H1 (cell line): ENCODE results near the gene RPUSD1. TPM values are rescaled to one million over a fixed set of nuclear protein-coding genes. Genes with fewer than 3 reads are reported as not detected.

ENCODE experiments used
- CTCF ChIA-PET: fragments of 300-600 bp; sonication (Branson Sonifier 250); formaldehyde crosslinking; loops from one replicate; lab custom pipeline; 2021; ENCODE audit not compliant: partially characterized antibody; lab: Charles Lee
- POLR2A ChIA-PET: fragments of 300-600 bp; sonication (Branson Sonifier 250); formaldehyde crosslinking; loops from one replicate; lab custom pipeline; 2021; ENCODE audit warnings: inconsistent platforms; ENCODE audit not compliant: partially characterized antibody; lab: Charles Lee
- DNase-seq, 2 experiments: peaks; one replicate each; pipeline versions ENCODE4 v3.0.0 to v3.0.0-alpha.2; 2010 to 2022; ENCODE audit warnings: low spot score in 2 of 2, low read depth in 1 of 2, mixed read lengths in 1 of 2
- FAIRE-seq: peaks from 2 replicates; lab custom pipeline; 2011; peaks lifted over from hg19 to GRCh38; lab: Jason Lieb, UNC
- H2AFZ ChIP-seq: 2 replicates; pipeline ENCODE4 v1.8.1; 2012; ENCODE audit warnings: low read length, inconsistent platforms
- H2AK5ac ChIP-seq: 2 replicates; pipeline ENCODE4 v1.6.1; 2013; ENCODE audit warnings: low read depth, low read length
- H2BK120ac ChIP-seq: replicated peaks from 2 replicates; pipeline ENCODE3; 2013; ENCODE audit warnings: low read depth, low read length, inconsistent platforms
- H2BK12ac ChIP-seq: 2 replicates; pipeline ENCODE4 v1.6.1; 2013; ENCODE audit warnings: low read depth, low read length
- H2BK15ac ChIP-seq: 2 replicates; pipeline ENCODE4 v1.6.1; 2013; ENCODE audit warnings: low read length
- H2BK20ac ChIP-seq: 2 replicates; pipeline ENCODE4 v1.6.1; 2013; ENCODE audit warnings: low read length
- H2BK5ac ChIP-seq: 2 replicates; pipeline ENCODE4 v1.6.1; 2013; ENCODE audit warnings: low read depth, low read length
- H3K14ac ChIP-seq: 2 replicates; pipeline ENCODE4 v1.6.1; 2013; ENCODE audit warnings: inconsistent platforms; ENCODE audit not compliant: insufficient read length
- H3K18ac ChIP-seq: 2 replicates; pipeline ENCODE4 v1.6.1; 2013; ENCODE audit warnings: low read length; ENCODE audit errors: extremely low read depth
- H3K23ac ChIP-seq: 2 replicates; pipeline ENCODE4 v1.6.1; 2013; ENCODE audit warnings: inconsistent platforms; ENCODE audit not compliant: insufficient read length
- H3K23me2 ChIP-seq: 2 replicates; pipeline ENCODE4 v1.6.1; 2013; ENCODE audit warnings: low read depth, low read length
- H3K27ac ChIP-seq: 2 replicates; pipeline ENCODE4 v1.6.1; 2011; ENCODE audit warnings: low read depth, low read length, inconsistent platforms
- H3K27me3 ChIP-seq, 4 experiments: replicated peaks in 1 of 4; 1 replicate in 1 of 4; 2 replicates in 3 of 4; pipeline versions ENCODE4 v1.6.1 to v1.8.1; 2011 to 2013; ENCODE audit warnings: low read length in 3 of 4, mild to moderate bottlenecking in 3 of 4, inconsistent platforms in 2 of 4, mixed read lengths in 2 of 4, moderate library complexity in 1 of 4; ENCODE audit not compliant: control insufficient read depth in 3 of 4, insufficient read depth in 3 of 4; ENCODE audit errors: extremely low read depth in 1 of 4
- H3K36me3 ChIP-seq, 4 experiments: 2 replicates each; pipeline versions ENCODE4 v1.6.1 to v1.8.1; 2011 to 2013; ENCODE audit warnings: mild to moderate bottlenecking in 4 of 4, low read length in 3 of 4, moderate library complexity in 2 of 4, control low read depth in 1 of 4, inconsistent platforms in 1 of 4; ENCODE audit not compliant: insufficient read depth in 4 of 4, control insufficient read depth in 2 of 4
- H3K4ac ChIP-seq: replicated peaks from 2 replicates; pipeline ENCODE3; 2013; ENCODE audit warnings: low read length, low read depth, mixed read lengths, inconsistent platforms; ENCODE audit not compliant: insufficient read length
- H3K4me1 ChIP-seq, 4 experiments: replicated peaks in 1 of 4; 1 replicate in 1 of 4; 2 replicates in 3 of 4; pipeline versions ENCODE4 v1.6.1 to v1.8.1; 2011 to 2013; ENCODE audit warnings: low read length in 3 of 4, inconsistent platforms in 2 of 4, mixed read lengths in 1 of 4; ENCODE audit not compliant: insufficient read depth in 4 of 4, control insufficient read depth in 3 of 4
- H3K4me2 ChIP-seq, 2 experiments: 2 replicates each; pipeline versions ENCODE4 v1.6.1 to v1.8.1; 2011 to 2013; ENCODE audit warnings: low read depth in 2 of 2, low read length in 2 of 2, control low read depth in 1 of 2, inconsistent platforms in 1 of 2, mild to moderate bottlenecking in 1 of 2; ENCODE audit not compliant: insufficient read depth in 1 of 2
- H3K4me3 ChIP-seq, 4 experiments: fragments of 200-600, 300-600 bp in 1 of 4; sonication (generic), shearing (Covaris generic), sonication (Bioruptor Twin) in 1 of 4; 2 replicates each; pipeline versions ENCODE4 v1.5.1 to v1.8.1; 2011 to 2016; ENCODE audit warnings: low read length in 4 of 4, low read depth in 3 of 4, control low read depth in 2 of 4, inconsistent platforms in 2 of 4, mild to moderate bottlenecking in 2 of 4, mixed read lengths in 1 of 4, moderate library complexity in 1 of 4; ENCODE audit not compliant: insufficient read depth in 2 of 4; ENCODE audit errors: extremely low read depth in 1 of 4
- H3K56ac ChIP-seq: replicated peaks from 2 replicates; pipeline ENCODE3; 2013; ENCODE audit warnings: low read depth, mild to moderate bottlenecking, mixed read lengths, low read length, inconsistent platforms; ENCODE audit not compliant: insufficient read length
- H3K79me1 ChIP-seq: 2 replicates; pipeline ENCODE4 v1.6.1; 2013; ENCODE audit warnings: low read depth, low read length, control low read depth
- H3K79me2 ChIP-seq, 2 experiments: 2 replicates each; pipeline versions ENCODE4 v1.6.1 to v1.8.1; 2012 to 2013; ENCODE audit warnings: low read length in 2 of 2, mild to moderate bottlenecking in 2 of 2, inconsistent platforms in 1 of 2; ENCODE audit not compliant: insufficient read depth in 2 of 2, control insufficient read depth in 1 of 2
- H3K9ac ChIP-seq, 4 experiments: replicated peaks in 1 of 4; 1 replicate in 1 of 4; 2 replicates in 3 of 4; pipeline versions ENCODE4 v1.6.1 to v1.8.1; 2011 to 2013; ENCODE audit warnings: low read depth in 3 of 4, low read length in 3 of 4, control low read depth in 2 of 4, mild to moderate bottlenecking in 2 of 4, moderate library complexity in 2 of 4, inconsistent platforms in 1 of 4; ENCODE audit errors: extremely low read depth in 1 of 4
- H3K9me3 ChIP-seq, 2 experiments: 2 replicates each; pipeline versions ENCODE4 v1.6.1 to v1.8.1; 2012 to 2013; ENCODE audit warnings: mild to moderate bottlenecking in 2 of 2, moderate library complexity in 2 of 2, control low read depth in 1 of 2, inconsistent platforms in 1 of 2, low read depth in 1 of 2, low read length in 1 of 2, mixed read lengths in 1 of 2; ENCODE audit not compliant: insufficient read depth in 2 of 2
- H4K20me1 ChIP-seq, 2 experiments: replicated peaks in 1 of 2; 2 replicates each; pipeline versions ENCODE3 to v1.8.1; 2011 to 2013; ENCODE audit warnings: inconsistent platforms in 2 of 2, low read length in 2 of 2, mild to moderate bottlenecking in 1 of 2; ENCODE audit not compliant: insufficient read depth in 2 of 2, control insufficient read depth in 1 of 2
- H4K5ac ChIP-seq: 2 replicates; pipeline ENCODE4 v1.6.1; 2013; ENCODE audit warnings: low read length, low read depth, mixed read lengths, inconsistent platforms; ENCODE audit not compliant: insufficient read length
- H4K8ac ChIP-seq: 2 replicates; pipeline ENCODE4 v1.8.0; 2013; ENCODE audit warnings: mild to moderate bottlenecking, moderate library complexity, low read length, inconsistent platforms; ENCODE audit not compliant: insufficient read depth; ENCODE audit errors: extremely low read depth
- H4K91ac ChIP-seq: replicated peaks from 2 replicates; pipeline ENCODE3; 2013; ENCODE audit warnings: low read length, mixed read lengths, inconsistent platforms; ENCODE audit not compliant: insufficient read length
- ATF2 ChIP-seq: IDR thresholded peaks from 2 replicates; pipeline ENCODE4 v1.6.1; 2012; ENCODE audit warnings: low read length, inconsistent platforms
- EGR1 ChIP-seq: IDR thresholded peaks from 2 replicates; pipeline ENCODE4 v1.6.1; 2011; ENCODE audit warnings: low read depth, low read length, borderline replicate concordance
- EP300 ChIP-seq, 2 experiments: IDR thresholded peaks; 1 replicate in 1 of 2; 2 replicates in 1 of 2; pipeline ENCODE4 v1.6.1; 2011 to 2012; ENCODE audit warnings: low read depth in 2 of 2, low read length in 2 of 2, mild to moderate bottlenecking in 2 of 2, borderline replicate concordance in 1 of 2, inconsistent platforms in 1 of 2, moderate library complexity in 1 of 2
- KDM5A ChIP-seq: fragments of 200-600 bp; IDR thresholded peaks from 2 replicates; pipeline ENCODE4 v1.7.1; 2012; ENCODE audit warnings: mild to moderate bottlenecking, low read length, inconsistent platforms, mixed read lengths
- NANOG ChIP-seq: IDR thresholded peaks from 2 replicates; pipeline ENCODE4 v1.6.1; 2011; ENCODE audit warnings: low read length, low read depth, mild to moderate bottlenecking, inconsistent platforms; ENCODE audit not compliant: insufficient read depth, poor library complexity, severe bottlenecking
- PHF8 ChIP-seq: fragments of 200-600 bp; sonication (generic); conservative IDR thresholded peaks from 2 replicates; pipeline ENCODE4 v1.7.1; 2012; ENCODE audit warnings: low read depth, mild to moderate bottlenecking, inconsistent platforms, low read length, moderate library complexity
- RBBP5 ChIP-seq: IDR thresholded peaks from 2 replicates; pipeline ENCODE4 v1.7.1; 2012; ENCODE audit warnings: low read depth, mild to moderate bottlenecking, inconsistent platforms, low read length, moderate library complexity, borderline replicate concordance
- TCF12 ChIP-seq: IDR thresholded peaks from 2 replicates; pipeline ENCODE4 v1.6.1; 2011; ENCODE audit warnings: low read depth, mild to moderate bottlenecking, low read length
- TEAD4 ChIP-seq: IDR thresholded peaks from 2 replicates; pipeline ENCODE4 v1.6.1; 2012; ENCODE audit warnings: low read depth, low read length, inconsistent platforms, mixed read lengths
- WGBS, 2 experiments: shearing (Covaris generic) in 1 of 2; methylation state at CpG; one replicate each; pipeline versions ENCODE4 v1.1.6 to v1.1.7; 2013 to 2015; ENCODE audit warnings: low lambda C conversion rate in 2 of 2, mixed read lengths in 2 of 2, inconsistent platforms in 1 of 2, low coverage in 1 of 2, missing lambda C conversion rate in 1 of 2; ENCODE audit not compliant: insufficient replicate concordance in 2 of 2, insufficient coverage in 1 of 2, insufficient read length in 1 of 2; ENCODE audit errors: extremely low coverage in 1 of 2, missing lambda C conversion rate in 1 of 2; 5-methylcytosine and 5-hydroxymethylcytosine counted together
- polyA plus RNA-seq, 7 experiments: library from polyadenylated mRNA; depleted of rRNA in 3 of 7; stranded (reverse) in 5 of 7; unstranded in 2 of 7; fragments of >200 nt in 5 of 7; fragments of 200-250 nt in 2 of 7; gene quantifications; 1 replicate in 5 of 7; 2 replicates in 1 of 7; 4 replicates in 1 of 7; pipeline versions ENCODE4 v1.2.1 to v1.2.3, GENCODE V29; 2011 to 2013; ENCODE audit warnings: missing spikeins in 2 of 7, mixed read lengths in 2 of 7
- total RNA-seq: library from RNA; stranded (reverse); fragmentation: NEBNext Ultra II Directional; extraction: Animal tissue kit (Norgen Biotek cat#: 25700); gene quantifications from 2 replicates; pipeline ENCODE4 v1.2.1, GENCODE V29; 2021

The RPUSD1 gene
- total and polyA plus RNA-seq, 2 of the 8 experiments (the other 6 are each of a cell fraction or from before 2014, with no cell fraction given) = 32.2 to 61.8 TPM

- H2AK5ac ChIP-seq = no peak overlapping the region
- no peak overlapping the region for H4K91ac ChIP-seq
- no peak overlapping the region for H3K56ac ChIP-seq
- no peak overlapping the region for H3K4ac ChIP-seq
- ChIA-PET POLR2A (interaction anchor here (1.0 to 23.0 kb wide), 6 partner anchors 9 to 50 kb away, joined by 3 to 353 read pairs (median 5); partner anchors contain the start of genes ANTKMT, CCDC78, HAGHL and METRN), CTCF (interaction anchor here (1.2 to 35.8 kb wide), 7 partner anchors 9 to 49 kb away, joined by 4 to 977 read pairs (median 14); partner anchors contain the start of genes ANTKMT, CCDC78, CHTF18 and FBXL16)
- no peak overlapping the region for H3K14ac ChIP-seq
- no peaks in the 10 kb centered on the region for H3K79me2 ChIP-seq
- no peaks in the 10 kb centered on the region for H3K79me1 ChIP-seq
- H2BK5ac ChIP-seq = no peak overlapping the region; the same call in 1 of the 2 replicates
- DNase-seq (no peak), FAIRE-seq (no peak)
- H3K27me3 ChIP-seq = no peaks in the 10 kb centered on the region
- H3K23ac ChIP-seq = no peak overlapping the region
- H4K8ac ChIP-seq = peak overlapping the region; percentile 25; the same call in 1 of the 2 replicates
- H3K9ac ChIP-seq = no peak overlapping the region
- H2BK12ac ChIP-seq = no peak overlapping the region
- no peak overlapping the region for H3K4me3 ChIP-seq
- no peak overlapping the region for H3K18ac ChIP-seq
- H3K4me1 ChIP-seq = peaks cover 0 to 8% (median 3%) of the 10 kb centered on the region in 4 experiments; a peak in 5 of 7 replicates
- H3K23me2 ChIP-seq = peaks cover 4% of the 10 kb centered on the region; the same call in 1 of the 2 replicates
- WGBS, 2 experiments = 93% methylated on average over 25 of the region's 25 CpGs; no CpG with 5 or more reads in 1 of the 2 experiments
- no peak overlapping the region for H2BK120ac ChIP-seq
- H3K4me2 ChIP-seq = no peak overlapping the region
- peaks cover 2 to 10% of the 10 kb centered on the region in 2 experiments for H4K20me1 ChIP-seq
- H2BK20ac ChIP-seq = no peak overlapping the region
- no peak overlapping the region for H4K5ac ChIP-seq
- no peaks in the 10 kb centered on the region for H3K9me3 ChIP-seq
- no peak overlapping the region for H3K27ac ChIP-seq
- no peak overlapping the region for H2AFZ ChIP-seq
- H3K36me3 ChIP-seq = peaks cover 0 to 3% (median 2%) of the 10 kb centered on the region in 4 experiments; a peak in 2 of 8 replicates
- no peak overlapping the region for H2BK15ac ChIP-seq
- TF ChIP-seq TCF12 (no peak), NANOG (no peak), EGR1 (no peak), KDM5A (no peak), TEAD4 (no peak), EP300 (IDR thresholded peaks at IDR 0.05; ENCODE audit: borderline replicate concordance in 1 of 2, low read depth in 2 of 2, low read length in 2 of 2) (no peak), PHF8 (no peak), RBBP5 (no peak), ATF2 (no peak)
Measured at GRCh38 chr16:734981-735881, 53.0 kb downstream of the RPUSD1 start.
